Endothelial cell of umbilical vein (primary cell): ENCODE measurements around the gene MAP3K10. TPM values are rescaled to one million over a fixed set of nuclear protein-coding genes. Genes with fewer than 3 reads are reported as not detected.

Source experiments
- BruUV-seq: library from RNA; stranded (reverse); fragments of 400-500 nt; replicated peaks from 2 replicates; lab custom pipeline; 2021; lab: Mats Ljungman, UMichigan
- CTCF ChIA-PET: fragments of 300-600, 350-600 bp; sonication (Branson Sonifier 250); formaldehyde crosslinking; loops from one replicate; lab custom pipeline; 2021; ENCODE audit warnings: antibody characterized with exemption, inconsistent platforms; lab: Charles Lee
- POLR2A ChIA-PET: fragments of 300-600, 350-600 bp; sonication (Branson Sonifier 250); formaldehyde crosslinking; loops from one replicate; lab custom pipeline; 2021; ENCODE audit warnings: antibody characterized with exemption, inconsistent platforms; lab: Charles Lee
- DNase-seq: peaks from one replicate; pipeline ENCODE4 v3.0.0-alpha.2; 2011; ENCODE audit warnings: low read depth, low spot score
- FAIRE-seq: peaks from 2 replicates; lab custom pipeline; 2011; peaks lifted over from hg19 to GRCh38; lab: Jason Lieb, UNC
- H2AFZ ChIP-seq: 2 replicates; pipeline ENCODE4 v1.6.0; 2012; ENCODE audit warnings: low read depth, low read length, control low read depth, inconsistent platforms
- H3K27ac ChIP-seq: 2 replicates; pipeline ENCODE4 v1.5.1; 2011; ENCODE audit warnings: low read depth, mild to moderate bottlenecking, control low read depth, low read length, moderate library complexity; ENCODE audit not compliant: insufficient read depth
- H3K27me3 ChIP-seq, 2 experiments: 2 replicates each; pipeline versions ENCODE4 v1.6.0 to v1.6.1; 2011; ENCODE audit warnings: low read length in 2 of 2, mixed read lengths in 1 of 2; ENCODE audit not compliant: control insufficient read depth in 2 of 2, insufficient read depth in 2 of 2
- H3K36me3 ChIP-seq, 2 experiments: 2 replicates in 1 of 2; 3 replicates in 1 of 2; pipeline ENCODE4 v1.5.1; 2011; ENCODE audit warnings: low read length in 2 of 2, mild to moderate bottlenecking in 1 of 2, moderate library complexity in 1 of 2; ENCODE audit not compliant: control insufficient read depth in 2 of 2, insufficient read depth in 2 of 2; ENCODE audit errors: extremely low read depth in 1 of 2
- H3K4me1 ChIP-seq: 3 replicates; pipeline ENCODE4 v1.5.1; 2011; ENCODE audit warnings: mild to moderate bottlenecking, low read length; ENCODE audit not compliant: control insufficient read depth, insufficient read depth; ENCODE audit errors: extremely low read depth
- H3K4me2 ChIP-seq: 2 replicates; pipeline ENCODE4 v1.6.1; 2011; ENCODE audit warnings: low read length, control low read depth, mixed read lengths; ENCODE audit not compliant: insufficient read depth
- H3K4me3 ChIP-seq, 3 experiments: fragments of 200-600 bp in 1 of 3; sonication (generic), shearing (Covaris generic) in 1 of 3; replicated peaks in 1 of 3; 2 replicates each; pipeline ENCODE4 v1.5.1; 2011 to 2016; ENCODE audit warnings: control low read depth in 3 of 3, low read length in 3 of 3, mild to moderate bottlenecking in 2 of 3, inconsistent platforms in 1 of 3, low read depth in 1 of 3, moderate library complexity in 1 of 3; ENCODE audit not compliant: insufficient read depth in 1 of 3
- H3K79me2 ChIP-seq: 2 replicates; pipeline ENCODE4 v1.6.0; 2012; ENCODE audit warnings: low read length, inconsistent platforms; ENCODE audit not compliant: control insufficient read depth, insufficient read depth
- H3K9ac ChIP-seq: replicated peaks from 2 replicates; pipeline ENCODE3; 2011; ENCODE audit warnings: low read length, control low read depth; ENCODE audit not compliant: insufficient read depth; ENCODE audit errors: extremely low read depth
- H3K9me1 ChIP-seq: replicated peaks from 3 replicates; pipeline ENCODE4 v1.6.0; 2011; ENCODE audit warnings: mild to moderate bottlenecking, low read length; ENCODE audit not compliant: control insufficient read depth, insufficient read depth; ENCODE audit errors: extremely low read depth
- H3K9me3 ChIP-seq: replicated peaks from 2 replicates; pipeline ENCODE4 v1.5.1; 2012; ENCODE audit warnings: low read length, inconsistent platforms; ENCODE audit not compliant: control insufficient read depth, insufficient read depth
- H4K20me1 ChIP-seq: replicated peaks from 2 replicates; pipeline ENCODE3; 2011; ENCODE audit warnings: mild to moderate bottlenecking, low read length; ENCODE audit not compliant: control insufficient read depth, insufficient read depth; ENCODE audit errors: extremely low read depth
- CTCF ChIP-seq, 2 donors: IDR thresholded peaks; 1 replicate in 1 of 2; 2 replicates in 1 of 2; pipeline ENCODE4 v1.5.1; 2011; ENCODE audit warnings: low read length in 2 of 2, mild to moderate bottlenecking in 2 of 2, moderate library complexity in 2 of 2, control low read depth in 1 of 2, inconsistent platforms in 1 of 2, low read depth in 1 of 2; ENCODE audit not compliant: insufficient read depth in 1 of 2; ENCODE audit errors: extremely low read depth in 1 of 2
- EZH2 ChIP-seq: IDR thresholded peaks from 2 replicates; pipeline ENCODE4 v1.6.1; 2012; ENCODE audit warnings: borderline replicate concordance, low read depth, mild to moderate bottlenecking, moderate library complexity, low read length, inconsistent platforms; ENCODE audit not compliant: severe bottlenecking
- FOS ChIP-seq: IDR thresholded peaks from 2 replicates; pipeline ENCODE4 v1.6.1; 2011; ENCODE audit warnings: mild to moderate bottlenecking, low read length, moderate library complexity, borderline replicate concordance; ENCODE audit not compliant: insufficient read depth
- GATA2 ChIP-seq: IDR thresholded peaks from 2 replicates; pipeline ENCODE4 v1.7.0; 2011; ENCODE audit warnings: low read depth, mild to moderate bottlenecking, moderate library complexity, mixed read lengths, low read length; ENCODE audit not compliant: insufficient read length, insufficient read depth
- JUN ChIP-seq: IDR thresholded peaks from 2 replicates; pipeline ENCODE4 v1.6.1; 2011; ENCODE audit warnings: borderline replicate concordance, low read depth; ENCODE audit not compliant: insufficient read length, insufficient read depth
- MAX ChIP-seq: IDR thresholded peaks from 2 replicates; pipeline ENCODE4 v1.6.1; 2011; ENCODE audit not compliant: insufficient read depth, insufficient read length
- MYC ChIP-seq: IDR thresholded peaks from one replicate; pipeline ENCODE4 v1.6.1; 2011; ENCODE audit warnings: mild to moderate bottlenecking, low read depth, low read length
- POLR2A ChIP-seq: IDR thresholded peaks from 2 replicates; pipeline ENCODE4 v1.6.1; 2012; ENCODE audit warnings: low read depth, mild to moderate bottlenecking, control low read depth, low read length
- POLR2AphosphoS5 ChIP-seq: IDR thresholded peaks from 2 replicates; pipeline ENCODE4 v1.6.1; 2012; ENCODE audit warnings: low read depth, mild to moderate bottlenecking, control low read depth, low read length, moderate library complexity; ENCODE audit not compliant: insufficient read depth
- dilution Hi-C: fragments of 300-500 bp; cut with MboI; formaldehyde crosslinking; loops from one replicate; pipeline ENCODE4 v1.15.0; 2019; ENCODE audit warnings: low sequenced_read_pairs; ENCODE audit not compliant: extremely low pct_ligation_motif_present
- intact Hi-C: fragments of 100-400 bp; cut with micrococcal nuclease; formaldehyde crosslinking; loops from one replicate; pipeline ENCODE4 v1.10.0; 2022
- polyA plus RNA-seq, 4 experiments: library from polyadenylated mRNA; depleted of rRNA in 3 of 4; stranded (reverse) in 3 of 4; unstranded in 1 of 4; fragments of >200 nt; gene quantifications; 2 replicates each; pipeline versions ENCODE4 v1.2.1 to v1.2.3, GENCODE V29; 2011 to 2012; ENCODE audit warnings: missing spikeins in 1 of 4
- total RNA-seq: library from RNA; stranded (reverse); gene quantifications from 2 replicates; pipeline ENCODE4 v1.2.3, GENCODE V29; 2021

The MAP3K10 gene
- total and polyA plus RNA-seq, 2 donors (not counting 3 experiments of a cell fraction or from before 2014, with no cell fraction given): 6.3 to 19.4 TPM

GRCh38 chr19:40240332-40240731 lies 49.1 kb downstream of the MAP3K10 start:
- H3K36me3 ChIP-seq: peaks cover 4 to 36% of the 10 kb centered on the region in 2 experiments
- H3K79me2 ChIP-seq: peaks cover under 1% of the 10 kb centered on the region
- peaks cover 16% of the 10 kb centered on the region for H3K4me1 ChIP-seq
- FAIRE-seq (no peak), DNase-seq (no peak)
- H2AFZ ChIP-seq: no peak overlapping the region
- no peaks in the 10 kb centered on the region for H3K9me1 ChIP-seq
- H3K4me2 ChIP-seq: no peak overlapping the region
- H3K27me3 ChIP-seq: no peaks in the 10 kb centered on the region
- BruUV-seq: no TSS peak
- intact Hi-C loops: no loop called here
- H3K4me3 ChIP-seq: no peak overlapping the region
- H4K20me1 ChIP-seq: no peaks in the 10 kb centered on the region
- CTCF ChIA-PET: interaction anchor here (1.1 kb wide), 1 partner anchor 65 kb away, joined by 3 read pairs; no protein-coding TSS in a partner anchor
- H3K9ac ChIP-seq: no peak overlapping the region
- no peak overlapping the region for H3K27ac ChIP-seq
- POLR2A ChIA-PET: interaction anchor here (0.6 kb wide), 1 partner anchor 21 kb away, joined by 4 read pairs; no protein-coding TSS in a partner anchor
- no peaks in the 10 kb centered on the region for H3K9me3 ChIP-seq
- dilution Hi-C loops: no loop called here
- TF ChIP-seq MAX: no peak
- no peak for TF ChIP-seq MYC
- no peak for TF ChIP-seq GATA2
- no peak for TF ChIP-seq FOS
- TF ChIP-seq EZH2: no peak
- no peak for TF ChIP-seq JUN
- TF ChIP-seq CTCF (IDR thresholded peaks at IDR 0.05; ENCODE audit: extremely low read depth in 1 of 2, insufficient read depth in 1 of 2, low read depth in 1 of 2, low read length in 2 of 2): no peak
- TF ChIP-seq POLR2A: no peak
- no peak for TF ChIP-seq POLR2AphosphoS5
